Activated CD8-positive, alpha-beta T cell treated with anti-CD3 and anti-CD28 coated beads for 36 hours (primary cell): ENCODE results near the gene HSPA1L. TPM values are rescaled to one million over a fixed set of nuclear protein-coding genes. Genes with fewer than 3 reads are reported as not detected.
"Not testable (repeated sequence)": the region's sequence is repeated elsewhere in the genome, so short reads cannot be mapped to it uniquely, and the experiment has no call there.

Experiments
- ATAC-seq: fragments of 200-7000 bp; cut with Tn5 transposase; one replicate; pipeline ENCODE4 v1.10.0; 2021; ENCODE audit warnings: mild to moderate bottlenecking, moderate library complexity
- CTCF ChIA-PET: fragments of 350-600 bp; sonication (Branson Sonifier 250); formaldehyde crosslinking; loops from one replicate; lab custom pipeline; 2021; ENCODE audit warnings: antibody characterized with exemption; lab: Charles Lee
- POLR2A ChIA-PET: fragments of 350-600 bp; sonication (Branson Sonifier 250); formaldehyde crosslinking; loops from one replicate; lab custom pipeline; 2021; ENCODE audit warnings: antibody characterized with exemption; lab: Charles Lee
- DNase-seq: peaks from one replicate; pipeline ENCODE4 v3.0.0-alpha.2; 2020
- H3K27ac Mint-ChIP-seq: one replicate; pipeline ENCODE4 v1.8.0; 2021; ENCODE audit warnings: mild to moderate bottlenecking, mixed read lengths
- H3K27me3 Mint-ChIP-seq: one replicate; pipeline ENCODE4 v1.8.0; 2021; ENCODE audit warnings: mixed read lengths
- H3K36me3 Mint-ChIP-seq: one replicate; pipeline ENCODE4 v1.8.0; 2021; ENCODE audit warnings: low read depth, mixed read lengths
- H3K4me1 Mint-ChIP-seq: one replicate; pipeline ENCODE4 v1.8.0; 2021; ENCODE audit warnings: low read depth, mixed read lengths
- H3K4me3 Mint-ChIP-seq: one replicate; pipeline ENCODE4 v1.8.0; 2021; ENCODE audit warnings: mild to moderate bottlenecking, moderate library complexity, mixed read lengths
- H3K9me3 Mint-ChIP-seq: one replicate; pipeline ENCODE4 v1.8.0; 2021; ENCODE audit warnings: mixed read lengths
- intact Hi-C: fragments of 100-400 bp; cut with micrococcal nuclease; formaldehyde crosslinking; loops from one replicate; pipeline ENCODE4 v1.10.0; 2022
- total RNA-seq, 2 experiments: library from RNA; stranded (reverse); gene quantifications; one replicate each; pipeline ENCODE4 v1.2.3, GENCODE V29; 2021
- TF ChIP-seq, protein P1 (sequence below): fragments of 200-600 bp; IDR thresholded peaks from one replicate; pipeline ENCODE4 v1.8.0; 2022; ENCODE audit warnings: antibody characterized with exemption, mild to moderate bottlenecking

HSPA1L gene
- total RNA-seq, 2 experiments from 2014 or later: 1.7 to 2.0 TPM

DNA sequence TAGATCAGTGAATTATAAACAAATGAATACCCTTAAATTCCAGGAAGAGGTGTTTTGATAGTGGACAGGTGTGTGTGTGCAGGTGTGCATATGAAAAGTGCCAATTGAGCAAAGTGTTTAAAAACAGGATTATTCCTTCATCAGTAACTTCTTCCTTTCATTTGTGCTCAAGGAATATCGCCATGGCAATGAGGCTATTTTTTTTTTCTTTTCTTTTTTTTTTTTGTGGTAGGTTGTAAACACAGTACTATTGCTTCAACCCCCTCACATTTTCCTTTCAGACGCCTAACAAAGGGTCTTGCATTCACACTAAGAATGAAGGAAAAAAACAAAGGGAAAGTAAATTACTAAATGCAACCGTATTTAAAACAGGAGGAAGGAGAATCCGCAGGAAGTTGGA lies 10.5 kb upstream of the HSPA1L start:
- H3K27me3 Mint-ChIP-seq: no peaks in the 10 kb centered on the region
- TF ChIP-seq, protein P1, sequence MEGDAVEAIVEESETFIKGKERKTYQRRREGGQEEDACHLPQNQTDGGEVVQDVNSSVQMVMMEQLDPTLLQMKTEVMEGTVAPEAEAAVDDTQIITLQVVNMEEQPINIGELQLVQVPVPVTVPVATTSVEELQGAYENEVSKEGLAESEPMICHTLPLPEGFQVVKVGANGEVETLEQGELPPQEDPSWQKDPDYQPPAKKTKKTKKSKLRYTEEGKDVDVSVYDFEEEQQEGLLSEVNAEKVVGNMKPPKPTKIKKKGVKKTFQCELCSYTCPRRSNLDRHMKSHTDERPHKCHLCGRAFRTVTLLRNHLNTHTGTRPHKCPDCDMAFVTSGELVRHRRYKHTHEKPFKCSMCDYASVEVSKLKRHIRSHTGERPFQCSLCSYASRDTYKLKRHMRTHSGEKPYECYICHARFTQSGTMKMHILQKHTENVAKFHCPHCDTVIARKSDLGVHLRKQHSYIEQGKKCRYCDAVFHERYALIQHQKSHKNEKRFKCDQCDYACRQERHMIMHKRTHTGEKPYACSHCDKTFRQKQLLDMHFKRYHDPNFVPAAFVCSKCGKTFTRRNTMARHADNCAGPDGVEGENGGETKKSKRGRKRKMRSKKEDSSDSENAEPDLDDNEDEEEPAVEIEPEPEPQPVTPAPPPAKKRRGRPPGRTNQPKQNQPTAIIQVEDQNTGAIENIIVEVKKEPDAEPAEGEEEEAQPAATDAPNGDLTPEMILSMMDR: no peak
- H3K9me3 Mint-ChIP-seq: no peaks in the 10 kb centered on the region
- peak overlapping the region; percentile 4 for H3K27ac Mint-ChIP-seq
- no peak for ATAC-seq
- H3K4me1 Mint-ChIP-seq: peaks cover 43% of the 10 kb centered on the region
- intact Hi-C loops: loop anchor here (10.0 kb wide), 1 partner anchor 261 kb away; no protein-coding TSS in a partner anchor
- CTCF ChIA-PET: no interaction called here
- H3K36me3 Mint-ChIP-seq: peaks cover 8% of the 10 kb centered on the region
- peak overlapping the region; percentile 81 for H3K4me3 Mint-ChIP-seq
- DNase-seq: no peak
- POLR2A ChIA-PET: interaction anchor here (0.6 to 3.5 kb wide), 3 partner anchors 10 to 19 kb away, joined by 3 to 15 read pairs (median 4); partner anchors contain the start of gene LSM2

DNA sequence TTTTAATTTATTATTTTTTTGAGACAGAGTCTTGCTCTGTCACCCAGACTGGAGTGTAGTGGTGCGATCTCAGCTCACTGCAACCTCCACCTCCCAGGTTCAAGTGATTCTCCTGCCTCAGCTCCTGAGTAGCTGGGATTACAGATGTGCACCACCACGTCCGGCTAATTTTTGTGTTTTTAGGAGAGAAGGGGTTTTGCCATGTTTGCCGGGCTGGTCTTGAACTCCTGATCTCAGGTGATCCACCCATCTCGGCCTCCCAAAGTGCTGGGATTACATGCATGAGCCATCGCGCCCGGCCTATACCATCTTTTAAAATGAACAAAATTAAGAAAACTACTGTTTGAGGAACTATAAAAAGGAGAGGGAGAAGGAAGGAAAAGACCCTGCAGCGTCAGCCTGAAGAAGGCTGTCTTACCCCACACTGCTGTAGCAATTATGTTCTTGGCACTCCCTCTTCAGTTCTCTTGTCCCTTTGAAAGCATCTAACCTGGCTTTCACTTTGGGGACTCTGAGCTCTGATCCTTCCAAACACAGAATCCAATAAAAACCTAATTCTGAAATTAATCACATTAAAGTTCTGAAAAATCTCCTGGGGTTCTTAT lies 8.6 kb upstream of the HSPA1L start:
- H3K4me1 Mint-ChIP-seq: peaks cover 50% of the 10 kb centered on the region
- H3K9me3 Mint-ChIP-seq, H3K27me3 Mint-ChIP-seq, ATAC-seq, DNase-seq, H3K27ac Mint-ChIP-seq, H3K36me3 Mint-ChIP-seq, H3K4me3 Mint-ChIP-seq: not testable (repeated sequence)
- ChIA-PET POLR2A (interaction anchor here (1.0 to 1.3 kb wide), 3 partner anchors 16 to 122 kb away, joined by 3 to 4 read pairs (median 3); no protein-coding TSS in a partner anchor), CTCF (interaction anchor here (1.9 kb wide), 1 partner anchor 86 kb away, joined by 6 read pairs; no protein-coding TSS in a partner anchor)
- intact Hi-C loops: loop anchor here (10.0 kb wide), 1 partner anchor 259 kb away; no protein-coding TSS in a partner anchor

DNA sequence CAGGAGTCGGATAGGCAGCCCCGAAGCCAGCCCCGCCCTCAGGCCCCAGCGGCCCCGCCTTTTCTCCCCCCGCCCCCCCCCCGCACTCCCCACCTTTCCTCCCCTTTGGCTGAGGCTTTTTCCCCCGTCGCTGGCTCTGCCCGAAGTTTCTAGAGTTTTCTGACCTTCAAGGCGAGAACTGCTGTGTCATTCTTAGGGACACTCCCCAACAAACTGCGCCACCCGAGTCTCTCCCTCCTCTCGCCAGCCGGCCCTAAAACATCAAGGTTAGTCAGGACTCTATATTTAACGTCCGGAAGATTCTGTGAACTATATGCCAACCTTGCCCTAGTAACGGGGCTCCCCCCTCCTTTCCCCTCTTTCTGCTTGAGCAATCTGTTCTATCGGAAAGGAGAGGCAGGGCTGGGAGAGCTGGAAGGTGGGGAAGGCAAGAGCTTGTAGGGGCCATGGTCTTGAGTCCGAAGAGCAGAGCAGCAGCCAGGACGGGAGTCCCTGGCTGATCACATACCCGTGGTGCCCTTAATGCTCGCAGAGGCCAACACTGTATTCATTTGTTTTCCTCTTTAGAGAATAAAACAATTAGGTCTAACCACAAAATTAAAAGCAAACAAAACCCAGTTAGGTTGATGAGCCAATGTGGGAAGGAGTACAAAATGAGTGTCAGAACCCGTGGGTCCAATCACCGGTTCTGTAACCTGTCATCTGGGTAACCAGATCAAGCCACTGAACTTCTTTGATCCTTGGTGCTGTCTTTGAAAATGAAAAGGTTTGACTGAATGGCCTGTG lies 7.1 kb upstream of the HSPA1L start:
- ChIA-PET POLR2A (interaction anchor here (0.7 to 2.3 kb wide), 8 partner anchors 8 to 248 kb away, joined by 3 to 11 read pairs (median 4); no protein-coding TSS in a partner anchor), CTCF (interaction anchor here (1.2 to 1.9 kb wide), 4 partner anchors 9 to 92 kb away, joined by 3 to 7 read pairs (median 6); no protein-coding TSS in a partner anchor)
- H3K9me3 Mint-ChIP-seq: no peaks in the 10 kb centered on the region
- intact Hi-C loops: loop anchor here (10.0 kb wide), 1 partner anchor 257 kb away; no protein-coding TSS in a partner anchor
- H3K36me3 Mint-ChIP-seq: peaks cover 6% of the 10 kb centered on the region
- peak; percentile 45 for ATAC-seq
- H3K4me1 Mint-ChIP-seq: peaks cover 62% of the 10 kb centered on the region
- H3K4me3 Mint-ChIP-seq: peak overlapping the region; percentile 80
- H3K27me3 Mint-ChIP-seq: no peaks in the 10 kb centered on the region
- TF ChIP-seq, protein P1: no peak
- DNase-seq: peak; percentile 74
- H3K27ac Mint-ChIP-seq: peak overlapping the region; percentile 96

DNA sequence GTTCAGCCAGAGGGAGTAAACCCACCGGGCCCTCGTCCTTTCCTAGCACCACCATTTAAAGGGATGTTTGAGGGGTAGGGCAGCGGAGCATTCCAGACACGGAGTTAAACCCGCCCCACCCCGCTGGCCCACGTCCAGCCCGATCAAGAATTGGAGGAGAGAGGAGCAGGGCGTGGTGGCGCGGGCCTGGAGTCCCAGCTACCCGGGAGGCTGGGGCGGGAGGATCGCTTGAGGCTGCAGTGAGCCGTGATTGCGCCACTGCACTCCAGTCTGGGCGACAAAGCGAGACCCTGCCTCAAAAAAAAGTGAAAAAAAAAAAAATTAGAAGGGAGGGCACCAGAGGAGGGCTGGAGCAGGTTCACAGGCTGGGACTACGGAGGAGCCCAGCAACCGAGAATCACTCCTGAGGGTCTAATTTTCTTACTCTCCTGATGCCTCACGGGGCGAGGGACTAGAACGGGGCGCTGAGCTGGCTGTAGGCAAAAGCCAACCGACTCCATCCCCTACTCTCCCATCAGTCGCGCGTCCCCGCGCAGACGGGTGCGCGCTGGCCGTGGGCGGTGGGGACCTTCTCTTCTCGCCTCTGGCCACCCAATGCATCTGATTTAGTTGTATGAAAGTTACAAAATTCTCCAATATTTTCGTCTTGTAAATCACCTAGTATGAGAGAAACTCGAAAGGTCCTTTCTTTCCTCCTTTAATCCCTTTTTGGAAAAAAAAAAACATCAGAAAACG lies 6.4 kb upstream of the HSPA1L start:
- Mint-ChIP-seq H3K36me3 (peaks cover 6% of the 10 kb centered on the region), H3K27me3 (no peaks in the 10 kb centered on the region), H3K27ac (peak overlapping the region; percentile 96), H3K4me3 (peak overlapping the region; percentile 80), H3K9me3 (no peaks in the 10 kb centered on the region), H3K4me1 (peaks cover 56% of the 10 kb centered on the region)
- TF ChIP-seq, protein P1: no peak
- intact Hi-C loops: loop anchor here (10.0 kb wide), 1 partner anchor 257 kb away; no protein-coding TSS in a partner anchor
- DNase-seq: peak; percentile 80
- peak; percentile 44 for ATAC-seq
- ChIA-PET POLR2A (interaction anchor here (1.0 to 2.3 kb wide), 6 partner anchors 7 to 247 kb away, joined by 3 to 11 read pairs (median 4); no protein-coding TSS in a partner anchor), CTCF (interaction anchor here (1.3 to 1.6 kb wide), 3 partner anchors 10 to 92 kb away, joined by 3 to 7 read pairs (median 3); partner anchors contain the start of gene LSM2)

DNA sequence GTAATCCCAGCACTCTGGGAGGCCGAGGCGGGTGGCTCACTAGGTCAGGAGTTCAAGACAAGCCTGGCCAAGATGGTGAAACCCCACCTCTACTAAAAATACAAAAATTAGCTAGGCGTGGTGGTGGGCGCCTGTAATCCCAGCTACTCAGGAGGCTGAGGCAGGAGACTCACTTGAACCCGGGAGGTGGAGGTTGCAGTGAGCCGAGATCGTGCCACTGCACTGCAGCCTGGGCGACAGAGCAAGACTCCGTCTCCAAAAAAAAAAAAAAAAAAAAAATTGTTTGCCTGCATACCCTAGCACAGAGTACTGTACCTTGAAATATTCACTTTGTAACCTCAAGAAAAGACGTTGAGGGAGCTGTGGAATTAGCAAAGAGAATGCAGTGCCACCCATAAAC lies 5.3 kb upstream of the HSPA1L start:
- not testable (repeated sequence) for H3K27me3 Mint-ChIP-seq, DNase-seq, H3K36me3 Mint-ChIP-seq, H3K9me3 Mint-ChIP-seq, ATAC-seq
- intact Hi-C loops: loop anchor here (10.0 kb wide), 1 partner anchor 256 kb away; no protein-coding TSS in a partner anchor
- ChIA-PET POLR2A (interaction anchor here (0.8 to 1.4 kb wide), 3 partner anchors 8 to 156 kb away, joined by 3 to 4 read pairs (median 3); partner anchors contain the start of genes CSNK2B and GPANK1), CTCF (interaction anchor here (1.3 kb wide), 1 partner anchor 13 kb away, joined by 3 read pairs; the partner anchor contains the start of gene LSM2)
- Mint-ChIP-seq H3K4me1 (peaks cover 46% of the 10 kb centered on the region), H3K27ac (peak overlapping the region; percentile 96), H3K4me3 (peak overlapping the region; percentile 80)
